ENCODE results near the gene HOXC13. TPM values are rescaled to one million over a fixed set of nuclear protein-coding genes. Genes with fewer than 3 reads are reported as not detected.

The HOXC13 gene
- total RNA-seq, 1 donor from 2014 or later = not detected

- ATAC-seq (no peak), DNase-seq (ENCODE audit: missing footprints) (no peak)
- intact Hi-C loops (cut with DNase I) = no loop called here
Measured at GRCh38 chr12:53976823-53977595, 38.4 kb downstream of the HOXC13 start.

- DNase-seq (ENCODE audit: missing footprints) (no peak), ATAC-seq (no peak)
- intact Hi-C loops (cut with DNase I) = no loop called here
Measured at GRCh38 chr12:53977596-53978445, 39.2 kb downstream of the HOXC13 start.

DNA sequence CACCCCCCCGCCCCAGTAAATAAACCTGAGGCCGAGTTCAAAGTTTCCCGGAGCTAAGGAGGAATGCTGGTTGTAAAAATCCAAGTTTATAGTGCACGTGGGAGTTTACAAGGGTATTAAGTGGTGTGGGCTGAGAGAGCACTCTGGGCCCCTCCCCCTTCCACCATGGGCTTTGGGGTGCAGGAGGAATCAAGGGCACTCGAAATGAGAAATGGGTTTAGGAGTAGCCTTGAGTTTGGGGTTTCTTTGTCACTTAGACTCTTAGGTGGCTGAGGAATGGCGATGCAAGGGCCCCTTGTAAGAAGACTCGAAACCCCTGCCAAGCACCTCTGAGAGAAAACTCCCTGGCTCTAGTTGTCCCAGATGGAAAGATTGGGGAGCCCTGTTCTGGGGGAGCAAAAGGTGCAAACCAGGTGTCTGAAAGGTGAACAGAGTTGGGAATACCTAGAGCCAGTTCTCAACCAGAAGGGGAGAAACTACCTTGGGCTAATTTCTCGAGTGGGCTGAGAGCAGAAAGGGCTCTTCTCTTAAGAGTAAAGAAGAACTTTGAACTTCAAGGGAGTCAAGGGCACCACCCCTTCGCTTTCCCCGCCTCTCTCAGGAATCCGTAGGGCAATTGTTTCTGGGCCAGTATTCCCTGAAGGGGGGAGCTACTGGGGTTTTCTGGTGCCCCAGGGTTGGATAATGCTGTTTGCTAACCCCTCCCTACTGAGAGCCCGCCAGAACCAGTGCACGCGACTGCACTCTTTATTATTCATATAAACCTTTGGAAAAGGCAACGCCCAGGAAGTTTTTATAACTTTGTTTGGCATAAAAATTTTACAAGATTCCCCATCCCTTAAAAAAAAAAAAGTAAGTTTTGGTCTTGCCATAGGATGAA is 40.1 kb downstream of the HOXC13 start:
- intact Hi-C loops (cut with DNase I) = no loop called here
- DNase-seq (ENCODE audit: missing footprints) (no peak), ATAC-seq (no peak)

GRCh38 chr12:53980104-53980801 is 41.6 kb downstream of the HOXC13 start:
- intact Hi-C loops (cut with DNase I) = no loop called here
- ATAC-seq (no peak), DNase-seq (ENCODE audit: missing footprints) (no peak)

- intact Hi-C loops (cut with DNase I) = no loop called here
- no peak for ATAC-seq
- DNase-seq (ENCODE audit: missing footprints) = no peak
Measured at GRCh38 chr12:53980802-53981496, 42.3 kb downstream of the HOXC13 start.

DNA sequence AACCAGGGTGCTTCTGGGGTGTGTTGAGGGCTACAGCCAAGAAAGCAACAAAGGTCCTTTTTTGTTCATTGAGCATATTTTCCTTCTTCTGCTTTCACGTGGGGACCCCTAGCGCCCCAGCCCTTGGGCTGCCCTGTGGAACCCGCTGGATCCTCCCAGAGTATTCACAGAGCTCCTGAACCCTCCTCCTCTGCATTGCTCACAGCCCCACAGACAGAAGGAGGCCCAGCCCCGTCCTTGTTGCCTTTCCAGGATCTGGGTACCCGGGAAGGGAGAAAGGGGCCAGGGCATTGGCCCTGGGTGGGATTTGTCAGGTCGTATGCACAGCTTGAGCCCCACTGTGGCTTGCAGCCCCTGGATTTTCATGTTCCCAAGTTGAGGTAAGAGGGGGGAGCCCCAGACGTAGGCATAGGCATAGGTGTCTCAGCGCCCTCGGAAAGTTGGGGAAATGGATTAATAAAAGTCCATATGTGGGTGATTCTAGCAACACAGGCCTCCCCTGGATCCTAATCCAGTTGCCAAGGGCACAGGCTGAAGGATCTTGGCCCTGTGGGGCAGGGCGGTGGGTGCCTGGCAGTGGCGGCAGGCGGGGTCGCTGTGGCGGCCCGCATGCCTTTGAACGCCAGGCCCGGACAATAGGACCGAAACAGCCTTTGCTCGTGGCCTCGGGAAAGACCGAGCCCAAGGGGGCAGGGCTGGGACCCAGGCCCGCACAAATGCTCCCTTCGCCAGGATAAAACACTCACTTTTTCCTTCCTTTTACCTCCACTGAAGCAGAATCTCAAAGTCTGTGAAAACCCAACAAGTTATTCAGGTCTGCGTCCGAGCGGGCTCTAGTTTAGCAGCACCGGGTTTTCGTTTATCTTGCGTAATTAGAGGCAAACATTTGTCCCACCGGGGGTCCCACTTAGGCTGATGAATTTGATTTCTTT is 43.3 kb downstream of the HOXC13 start:
- ATAC-seq = no peak
- intact Hi-C loops (cut with DNase I) = no loop called here

GRCh38 chr12:53982648-53983567 is 44.3 kb downstream of the HOXC13 start:
- ATAC-seq = no peak
- DNase-seq (ENCODE audit: missing footprints) = no peak
- intact Hi-C loops (cut with DNase I) = no loop called here

More for the DNA sequence above, 43.3 kb downstream of the HOXC13 start:
- DNase-seq (ENCODE audit: missing footprints) = no peak

DNA sequence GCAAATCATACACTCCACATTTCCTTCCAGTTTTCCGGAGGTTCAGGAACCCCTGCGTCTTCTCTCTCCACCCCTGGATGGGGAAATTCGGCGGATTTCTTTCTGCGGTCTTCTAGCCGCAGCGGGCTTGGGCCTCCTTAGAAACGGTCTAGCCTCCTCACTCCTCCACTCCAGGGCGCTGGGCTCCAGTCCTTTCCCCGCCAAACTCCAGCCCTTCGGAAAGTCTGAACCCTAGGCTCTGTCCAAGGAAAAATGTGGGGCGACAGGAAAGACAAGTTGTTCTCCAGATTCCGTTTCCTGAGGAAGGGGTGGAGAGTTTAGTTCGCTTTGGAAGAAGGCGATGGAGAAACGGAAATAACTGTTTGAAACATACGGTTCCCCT is 44.9 kb downstream of the HOXC13 start:
- intact Hi-C loops (cut with DNase I) = no loop called here
- DNase-seq (ENCODE audit: missing footprints) (no peak), ATAC-seq (no peak)

- no peak for DNase-seq (ENCODE audit: missing footprints)
- no peak for ATAC-seq
- intact Hi-C loops (cut with DNase I) = no loop called here
Measured at GRCh38 chr12:53983950-53984572, 45.4 kb downstream of the HOXC13 start.

GRCh38 chr12:53984901-53985691 is 46.5 kb downstream of the HOXC13 start, which contains the start of gene HOXC10:
Gene HOXC10, plus strand, starts transcription at chr12:53985146. Its CDS starts 114 bp downstream, at chr12:53985260.
- intact Hi-C loops (cut with DNase I) = no loop called here

GRCh38 chr12:53985692-53985993 is 47.0 kb downstream of the HOXC13 start:
- ATAC-seq (no peak), DNase-seq (ENCODE audit: missing footprints) (no peak)
- intact Hi-C loops (cut with DNase I) = no loop called here

More at GRCh38 chr12:53984901-53985691, 46.5 kb downstream of the HOXC13 start, which contains the start of gene HOXC10:
- ATAC-seq = no peak
- peak; percentile 88 for DNase-seq (ENCODE audit: missing footprints)

GRCh38 chr12:53985994-53986685 is 47.5 kb downstream of the HOXC13 start:
- ATAC-seq (no peak), DNase-seq (ENCODE audit: missing footprints) (no peak)

GRCh38 chr12:53986686-53987483 is 48.3 kb downstream of the HOXC13 start:
- ATAC-seq = no peak

More at GRCh38 chr12:53985994-53986685, 47.5 kb downstream of the HOXC13 start:
- intact Hi-C loops (cut with DNase I) = no loop called here

More at GRCh38 chr12:53986686-53987483, 48.3 kb downstream of the HOXC13 start:
- intact Hi-C loops (cut with DNase I) = no loop called here
- DNase-seq (ENCODE audit: missing footprints) = no peak
